Thoracic aorta (tissue), 2 donors: Measurements from ENCODE around the gene MORN1. TPM values are rescaled to one million over a fixed set of nuclear protein-coding genes. Genes with fewer than 3 reads are reported as not detected.

Source experiments
- ATAC-seq: fragments of 150-250 bp; one replicate; pipeline ENCODE4 v1.8.0; 2017; ENCODE audit warnings: low read depth; ENCODE audit not compliant: insufficient number of reproducible peaks, low FRiP score
- DNase-seq: peaks from one replicate; pipeline ENCODE4 v3.0.0-alpha.2; 2020; ENCODE audit warnings: low spot score
- H3K27ac ChIP-seq, 2 donors: fragments of 200-600 bp; sonication (generic); 1 replicate in 1 of 2; 2 replicates in 1 of 2; pipeline ENCODE4 v1.5.1; 2016; ENCODE audit warnings: mild to moderate bottlenecking in 2 of 2, moderate library complexity in 2 of 2
- H3K27me3 ChIP-seq: fragments of 200-600 bp; sonication (generic); replicated peaks from 2 replicates; pipeline ENCODE4 v1.6.0; 2016; ENCODE audit warnings: mild to moderate bottlenecking; ENCODE audit not compliant: insufficient read depth
- H3K36me3 ChIP-seq: fragments of 200-600 bp; sonication (generic); one replicate; pipeline ENCODE4 v1.5.1; 2016
- H3K4me1 ChIP-seq, 2 donors: fragments of 200-600 bp; sonication (generic); 1 replicate in 1 of 2; 2 replicates in 1 of 2; pipeline versions ENCODE4 v1.5.1 to v1.6.0; 2016; ENCODE audit warnings: low read depth in 2 of 2, mild to moderate bottlenecking in 1 of 2; ENCODE audit not compliant: control insufficient read depth in 1 of 2
- H3K4me3 ChIP-seq: fragments of 200-600 bp; sonication (generic); 2 replicates; pipeline ENCODE4 v1.5.1; 2016; ENCODE audit warnings: mild to moderate bottlenecking
- H3K9me3 ChIP-seq: fragments of 200-600 bp; sonication (generic); 2 replicates; pipeline ENCODE4 v1.5.1; 2016
- total RNA-seq, 2 donors: library from RNA; depleted of rRNA; stranded (reverse); fragments of >200 nt; gene quantifications; one replicate each; pipeline versions ENCODE4 v1.1.0 to v1.2.3, GENCODE V29; 2016
- TF ChIP-seq, protein P1 (sequence below): fragments of 200-600 bp; sonication (generic); IDR thresholded peaks from one replicate; pipeline ENCODE4 v1.5.1; 2019; ENCODE audit warnings: antibody characterized with exemption

MORN1 gene
- total RNA-seq, 2 donors from 2014 or later: 7.1 to 13.8 TPM

DNA sequence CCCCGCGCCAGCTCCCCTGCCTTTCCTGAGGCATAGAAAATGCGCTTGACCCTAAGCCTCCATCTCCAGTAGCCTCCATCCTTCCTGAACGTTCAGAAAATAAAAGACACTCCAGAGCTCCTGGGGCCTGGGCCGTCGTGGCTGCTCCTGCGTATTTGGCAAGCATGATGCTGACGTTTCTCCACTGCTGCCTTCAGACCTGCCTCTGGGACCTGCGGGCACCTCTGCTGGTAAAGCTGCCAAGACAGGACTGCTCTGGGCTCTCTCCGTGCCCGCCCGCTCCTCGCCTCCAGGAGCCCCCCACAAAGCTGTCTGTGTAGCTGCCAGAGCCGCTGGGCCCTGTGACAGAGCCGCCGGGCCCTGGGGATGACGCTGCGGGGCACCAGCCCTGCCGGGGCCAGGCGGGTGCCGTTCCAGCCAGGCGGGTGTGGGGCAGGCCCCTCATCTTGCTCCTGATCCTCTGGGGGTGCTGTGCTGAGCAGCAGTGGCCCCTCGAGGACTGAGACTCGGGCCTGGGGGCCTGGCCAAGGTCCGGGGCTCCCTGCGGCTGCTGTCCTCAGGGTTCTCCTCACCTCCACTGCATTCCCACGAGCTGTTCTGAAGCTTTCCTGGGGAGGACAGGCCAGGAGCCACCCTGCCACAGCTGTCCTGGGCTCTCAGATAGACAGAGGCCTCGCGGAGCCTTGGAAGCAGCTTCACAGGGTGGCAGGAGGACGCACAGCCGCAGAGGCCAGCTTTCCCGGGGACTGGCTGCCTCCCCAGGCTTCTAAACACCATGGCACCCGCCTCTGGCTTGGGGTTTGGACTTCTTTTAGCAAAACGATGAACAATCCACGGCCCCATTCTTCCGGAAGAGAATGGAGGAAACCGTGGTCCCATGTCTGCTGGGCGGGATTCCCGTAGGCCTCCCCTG is 48.1 kb downstream of the MORN1 start:
- TF ChIP-seq, protein P1, sequence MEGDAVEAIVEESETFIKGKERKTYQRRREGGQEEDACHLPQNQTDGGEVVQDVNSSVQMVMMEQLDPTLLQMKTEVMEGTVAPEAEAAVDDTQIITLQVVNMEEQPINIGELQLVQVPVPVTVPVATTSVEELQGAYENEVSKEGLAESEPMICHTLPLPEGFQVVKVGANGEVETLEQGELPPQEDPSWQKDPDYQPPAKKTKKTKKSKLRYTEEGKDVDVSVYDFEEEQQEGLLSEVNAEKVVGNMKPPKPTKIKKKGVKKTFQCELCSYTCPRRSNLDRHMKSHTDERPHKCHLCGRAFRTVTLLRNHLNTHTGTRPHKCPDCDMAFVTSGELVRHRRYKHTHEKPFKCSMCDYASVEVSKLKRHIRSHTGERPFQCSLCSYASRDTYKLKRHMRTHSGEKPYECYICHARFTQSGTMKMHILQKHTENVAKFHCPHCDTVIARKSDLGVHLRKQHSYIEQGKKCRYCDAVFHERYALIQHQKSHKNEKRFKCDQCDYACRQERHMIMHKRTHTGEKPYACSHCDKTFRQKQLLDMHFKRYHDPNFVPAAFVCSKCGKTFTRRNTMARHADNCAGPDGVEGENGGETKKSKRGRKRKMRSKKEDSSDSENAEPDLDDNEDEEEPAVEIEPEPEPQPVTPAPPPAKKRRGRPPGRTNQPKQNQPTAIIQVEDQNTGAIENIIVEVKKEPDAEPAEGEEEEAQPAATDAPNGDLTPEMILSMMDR: no peak
- ATAC-seq: no peak

DNA sequence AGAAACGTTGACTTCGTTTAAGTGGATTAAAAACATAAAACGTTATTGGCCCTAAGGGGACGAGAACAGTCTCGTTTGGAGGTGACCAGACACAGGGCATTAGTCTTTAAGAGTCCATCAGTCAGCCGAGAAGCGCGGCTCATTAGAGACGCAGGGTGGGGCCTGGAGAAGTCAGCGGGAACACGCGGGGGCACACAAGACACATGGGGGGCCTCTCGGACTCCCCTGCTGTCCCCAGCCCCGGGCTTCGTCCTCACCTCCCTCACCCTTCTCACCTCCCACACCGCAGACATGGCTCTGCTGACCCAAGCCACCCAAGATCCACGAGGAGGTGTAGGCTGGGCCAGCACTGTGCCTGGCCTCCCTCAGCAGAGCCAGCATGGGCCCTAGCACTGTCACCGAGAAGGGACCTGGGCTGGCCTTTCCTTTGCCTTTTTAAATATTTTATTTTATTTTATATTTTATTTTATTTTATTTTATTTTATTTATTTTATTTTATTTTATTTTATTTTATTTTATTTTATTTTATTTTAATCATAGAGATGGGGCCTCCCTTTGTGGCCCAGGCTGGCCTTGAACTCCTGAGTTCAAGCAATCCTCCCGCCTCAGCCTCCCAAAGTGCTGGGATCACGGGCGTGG is 48.9 kb downstream of the MORN1 start:
- TF ChIP-seq, protein P1: no peak
- no peaks in the 10 kb centered on the region for H3K36me3 ChIP-seq
- no peak for ATAC-seq
- no peak overlapping the region for H3K4me3 ChIP-seq
- H3K4me1 ChIP-seq: no peaks in the 10 kb centered on the region
- no peaks in the 10 kb centered on the region for H3K9me3 ChIP-seq
- no peaks in the 10 kb centered on the region for H3K27me3 ChIP-seq
- H3K27ac ChIP-seq: no peak overlapping the region
- no peak for DNase-seq

More for the DNA sequence above, 48.1 kb downstream of the MORN1 start:
- no peak overlapping the region for H3K27ac ChIP-seq
- H3K36me3 ChIP-seq: no peaks in the 10 kb centered on the region
- no peaks in the 10 kb centered on the region for H3K4me1 ChIP-seq
- H3K9me3 ChIP-seq: no peaks in the 10 kb centered on the region
- DNase-seq: no peak
- H3K4me3 ChIP-seq: no peak overlapping the region
- H3K27me3 ChIP-seq: no peaks in the 10 kb centered on the region

DNA sequence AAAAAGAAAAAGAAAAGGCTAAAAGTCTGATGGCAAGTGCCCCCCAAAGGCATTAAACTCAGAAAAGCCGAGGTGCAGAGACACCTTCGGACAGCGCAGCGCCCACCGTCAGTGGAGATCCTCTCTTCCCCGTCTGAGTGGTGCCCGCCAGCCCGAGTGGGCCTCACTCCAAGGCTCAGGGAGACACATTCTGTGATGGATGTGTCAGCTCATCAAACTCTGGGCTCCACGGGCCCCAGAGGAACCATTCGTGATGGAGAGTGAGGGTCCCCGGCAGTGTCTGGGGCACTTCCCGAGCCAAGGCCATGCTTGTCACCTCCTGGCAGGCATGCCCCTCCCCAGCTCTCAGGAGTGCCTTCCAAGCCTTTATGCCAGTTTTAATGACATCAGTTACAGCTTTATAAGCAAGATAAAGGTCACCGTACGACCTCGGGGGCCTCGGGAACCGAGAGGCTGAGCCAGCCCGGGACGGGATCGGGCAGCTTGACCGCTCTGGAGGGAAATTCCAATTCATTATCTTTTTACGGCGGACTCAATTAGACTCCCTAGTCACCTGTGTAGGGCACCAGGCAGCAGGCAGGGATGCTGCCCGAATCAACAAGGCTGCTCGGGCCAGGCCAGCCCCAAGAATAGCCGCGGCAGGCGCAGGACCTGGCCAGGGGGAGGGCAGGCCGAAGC is 49.5 kb downstream of the MORN1 start:
- ATAC-seq: no peak
- Histone ChIP-seq H3K27me3 (no peaks in the 10 kb centered on the region), H3K27ac (no peak overlapping the region), H3K9me3 (no peaks in the 10 kb centered on the region), H3K4me1 (no peaks in the 10 kb centered on the region), H3K36me3 (no peaks in the 10 kb centered on the region), H3K4me3 (no peak overlapping the region)
- TF ChIP-seq, protein P1: no peak
- DNase-seq: no peak

DNA sequence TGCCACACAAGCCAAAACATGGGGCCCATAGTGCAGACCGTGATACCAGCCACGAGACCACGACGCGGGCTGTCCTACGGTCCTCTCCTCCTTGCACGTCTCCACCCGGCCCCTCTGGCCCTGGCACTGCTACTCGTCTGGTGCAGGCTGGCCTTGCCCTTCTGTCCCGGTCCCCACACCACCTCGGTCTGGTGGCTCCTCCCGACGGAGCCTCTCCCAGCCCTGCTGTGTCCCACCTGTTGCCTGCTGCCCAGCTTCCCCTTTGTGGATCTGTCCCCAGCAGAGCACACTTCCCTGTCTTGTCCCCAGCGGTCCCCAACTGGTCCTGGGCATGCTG is 50.5 kb downstream of the MORN1 start:
- DNase-seq (no peak), ATAC-seq (no peak)
- TF ChIP-seq, protein P1: no peak

More for the DNA sequence above, 50.5 kb downstream of the MORN1 start:
- Histone ChIP-seq H3K36me3 (no peaks in the 10 kb centered on the region), H3K27ac (no peak overlapping the region), H3K9me3 (no peaks in the 10 kb centered on the region), H3K27me3 (no peaks in the 10 kb centered on the region), H3K4me1 (no peaks in the 10 kb centered on the region), H3K4me3 (no peak overlapping the region)
